Endothelial cell of umbilical vein (primary cell): ENCODE measurements around the gene PTPRT. TPM values are rescaled to one million over a fixed set of nuclear protein-coding genes. Genes with fewer than 3 reads are reported as not detected.

Experiments used
- BruUV-seq: library from RNA; stranded (reverse); fragments of 400-500 nt; replicated peaks from 2 replicates; lab custom pipeline; 2021; lab: Mats Ljungman, UMichigan
- CTCF ChIA-PET: fragments of 300-600, 350-600 bp; sonication (Branson Sonifier 250); formaldehyde crosslinking; loops from one replicate; lab custom pipeline; 2021; ENCODE audit warnings: antibody characterized with exemption, inconsistent platforms; lab: Charles Lee
- POLR2A ChIA-PET: fragments of 300-600, 350-600 bp; sonication (Branson Sonifier 250); formaldehyde crosslinking; loops from one replicate; lab custom pipeline; 2021; ENCODE audit warnings: antibody characterized with exemption, inconsistent platforms; lab: Charles Lee
- DNase-seq: peaks from one replicate; pipeline ENCODE4 v3.0.0-alpha.2; 2011; ENCODE audit warnings: low read depth, low spot score
- FAIRE-seq: peaks from 2 replicates; lab custom pipeline; 2011; peaks lifted over from hg19 to GRCh38; lab: Jason Lieb, UNC
- H2AFZ ChIP-seq: 2 replicates; pipeline ENCODE4 v1.6.0; 2012; ENCODE audit warnings: low read depth, low read length, control low read depth, inconsistent platforms
- H3K27ac ChIP-seq: 2 replicates; pipeline ENCODE4 v1.5.1; 2011; ENCODE audit warnings: low read depth, mild to moderate bottlenecking, control low read depth, low read length, moderate library complexity; ENCODE audit not compliant: insufficient read depth
- H3K27me3 ChIP-seq, 2 experiments: 2 replicates each; pipeline versions ENCODE4 v1.6.0 to v1.6.1; 2011; ENCODE audit warnings: low read length in 2 of 2, mixed read lengths in 1 of 2; ENCODE audit not compliant: control insufficient read depth in 2 of 2, insufficient read depth in 2 of 2
- H3K36me3 ChIP-seq, 2 experiments: 2 replicates in 1 of 2; 3 replicates in 1 of 2; pipeline ENCODE4 v1.5.1; 2011; ENCODE audit warnings: low read length in 2 of 2, mild to moderate bottlenecking in 1 of 2, moderate library complexity in 1 of 2; ENCODE audit not compliant: control insufficient read depth in 2 of 2, insufficient read depth in 2 of 2; ENCODE audit errors: extremely low read depth in 1 of 2
- H3K4me1 ChIP-seq: 3 replicates; pipeline ENCODE4 v1.5.1; 2011; ENCODE audit warnings: mild to moderate bottlenecking, low read length; ENCODE audit not compliant: control insufficient read depth, insufficient read depth; ENCODE audit errors: extremely low read depth
- H3K4me2 ChIP-seq: 2 replicates; pipeline ENCODE4 v1.6.1; 2011; ENCODE audit warnings: low read length, control low read depth, mixed read lengths; ENCODE audit not compliant: insufficient read depth
- H3K4me3 ChIP-seq, 3 experiments: fragments of 200-600 bp in 1 of 3; sonication (generic), shearing (Covaris generic) in 1 of 3; replicated peaks in 1 of 3; 2 replicates each; pipeline ENCODE4 v1.5.1; 2011 to 2016; ENCODE audit warnings: control low read depth in 3 of 3, low read length in 3 of 3, mild to moderate bottlenecking in 2 of 3, inconsistent platforms in 1 of 3, low read depth in 1 of 3, moderate library complexity in 1 of 3; ENCODE audit not compliant: insufficient read depth in 1 of 3
- H3K79me2 ChIP-seq: 2 replicates; pipeline ENCODE4 v1.6.0; 2012; ENCODE audit warnings: low read length, inconsistent platforms; ENCODE audit not compliant: control insufficient read depth, insufficient read depth
- H3K9ac ChIP-seq: replicated peaks from 2 replicates; pipeline ENCODE3; 2011; ENCODE audit warnings: low read length, control low read depth; ENCODE audit not compliant: insufficient read depth; ENCODE audit errors: extremely low read depth
- H3K9me1 ChIP-seq: replicated peaks from 3 replicates; pipeline ENCODE4 v1.6.0; 2011; ENCODE audit warnings: mild to moderate bottlenecking, low read length; ENCODE audit not compliant: control insufficient read depth, insufficient read depth; ENCODE audit errors: extremely low read depth
- H3K9me3 ChIP-seq: replicated peaks from 2 replicates; pipeline ENCODE4 v1.5.1; 2012; ENCODE audit warnings: low read length, inconsistent platforms; ENCODE audit not compliant: control insufficient read depth, insufficient read depth
- H4K20me1 ChIP-seq: replicated peaks from 2 replicates; pipeline ENCODE3; 2011; ENCODE audit warnings: mild to moderate bottlenecking, low read length; ENCODE audit not compliant: control insufficient read depth, insufficient read depth; ENCODE audit errors: extremely low read depth
- EZH2 ChIP-seq: IDR thresholded peaks from 2 replicates; pipeline ENCODE4 v1.6.1; 2012; ENCODE audit warnings: borderline replicate concordance, low read depth, mild to moderate bottlenecking, moderate library complexity, low read length, inconsistent platforms; ENCODE audit not compliant: severe bottlenecking
- FOS ChIP-seq: IDR thresholded peaks from 2 replicates; pipeline ENCODE4 v1.6.1; 2011; ENCODE audit warnings: mild to moderate bottlenecking, low read length, moderate library complexity, borderline replicate concordance; ENCODE audit not compliant: insufficient read depth
- GATA2 ChIP-seq: IDR thresholded peaks from 2 replicates; pipeline ENCODE4 v1.7.0; 2011; ENCODE audit warnings: low read depth, mild to moderate bottlenecking, moderate library complexity, mixed read lengths, low read length; ENCODE audit not compliant: insufficient read length, insufficient read depth
- JUN ChIP-seq: IDR thresholded peaks from 2 replicates; pipeline ENCODE4 v1.6.1; 2011; ENCODE audit warnings: borderline replicate concordance, low read depth; ENCODE audit not compliant: insufficient read length, insufficient read depth
- MAX ChIP-seq: IDR thresholded peaks from 2 replicates; pipeline ENCODE4 v1.6.1; 2011; ENCODE audit not compliant: insufficient read depth, insufficient read length
- MYC ChIP-seq: IDR thresholded peaks from one replicate; pipeline ENCODE4 v1.6.1; 2011; ENCODE audit warnings: mild to moderate bottlenecking, low read depth, low read length
- POLR2A ChIP-seq: IDR thresholded peaks from 2 replicates; pipeline ENCODE4 v1.6.1; 2012; ENCODE audit warnings: low read depth, mild to moderate bottlenecking, control low read depth, low read length
- POLR2AphosphoS5 ChIP-seq: IDR thresholded peaks from 2 replicates; pipeline ENCODE4 v1.6.1; 2012; ENCODE audit warnings: low read depth, mild to moderate bottlenecking, control low read depth, low read length, moderate library complexity; ENCODE audit not compliant: insufficient read depth
- dilution Hi-C: fragments of 300-500 bp; cut with MboI; formaldehyde crosslinking; loops from one replicate; pipeline ENCODE4 v1.15.0; 2019; ENCODE audit warnings: low sequenced_read_pairs; ENCODE audit not compliant: extremely low pct_ligation_motif_present
- intact Hi-C: fragments of 100-400 bp; cut with micrococcal nuclease; formaldehyde crosslinking; loops from one replicate; pipeline ENCODE4 v1.10.0; 2022
- polyA plus RNA-seq, 4 experiments: library from polyadenylated mRNA; depleted of rRNA in 3 of 4; stranded (reverse) in 3 of 4; unstranded in 1 of 4; fragments of >200 nt; gene quantifications; 2 replicates each; pipeline versions ENCODE4 v1.2.1 to v1.2.3, GENCODE V29; 2011 to 2012; ENCODE audit warnings: missing spikeins in 1 of 4
- total RNA-seq: library from RNA; stranded (reverse); gene quantifications from 2 replicates; pipeline ENCODE4 v1.2.3, GENCODE V29; 2021
- TF ChIP-seq, protein P1 (sequence below), 2 donors: IDR thresholded peaks; 1 replicate in 1 of 2; 2 replicates in 1 of 2; pipeline ENCODE4 v1.5.1; 2011; ENCODE audit warnings: low read length in 2 of 2, mild to moderate bottlenecking in 2 of 2, moderate library complexity in 2 of 2, control low read depth in 1 of 2, inconsistent platforms in 1 of 2, low read depth in 1 of 2; ENCODE audit not compliant: insufficient read depth in 1 of 2; ENCODE audit errors: extremely low read depth in 1 of 2

The PTPRT gene
- total and polyA plus RNA-seq, 2 donors (not counting 3 experiments of a cell fraction or from before 2014, with no cell fraction given) = not detected

DNA sequence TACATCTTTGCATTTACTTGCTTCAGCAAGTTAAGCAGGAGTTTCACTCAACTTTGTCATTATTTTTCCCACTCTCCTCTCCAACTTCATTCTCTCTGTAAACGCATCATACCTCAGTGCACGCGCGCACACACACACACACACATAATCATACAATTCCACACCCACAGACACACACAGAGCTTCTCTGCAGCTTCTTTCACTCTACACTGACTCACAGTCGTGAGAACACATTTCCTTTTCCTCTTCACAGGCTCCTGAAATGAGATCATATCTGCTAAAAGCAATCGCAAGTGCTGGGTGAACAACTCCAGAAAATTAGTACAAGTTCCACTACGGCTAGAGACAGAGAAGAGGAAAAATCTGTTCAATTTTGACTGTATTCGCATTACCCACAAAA is 215.4 kb downstream of the PTPRT start:
- Histone ChIP-seq H3K4me3 (no peak overlapping the region), H3K4me2 (no peak overlapping the region), H2AFZ (no peak overlapping the region), H3K36me3 (no peaks in the 10 kb centered on the region), H3K4me1 (no peaks in the 10 kb centered on the region), H3K9ac (no peak overlapping the region), H3K9me1 (no peaks in the 10 kb centered on the region), H3K79me2 (no peaks in the 10 kb centered on the region), H3K9me3 (no peaks in the 10 kb centered on the region), H3K27me3 (no peaks in the 10 kb centered on the region), H4K20me1 (no peaks in the 10 kb centered on the region), H3K27ac (no peak overlapping the region)
- intact Hi-C loops = no loop called here
- dilution Hi-C loops = no loop called here
- FAIRE-seq (no peak), DNase-seq (no peak)
- TF ChIP-seq MAX (no peak), GATA2 (no peak), POLR2AphosphoS5 (no peak), JUN (no peak), EZH2 (no peak), FOS (no peak), POLR2A (no peak), MYC (no peak)
- TF ChIP-seq, protein P1, sequence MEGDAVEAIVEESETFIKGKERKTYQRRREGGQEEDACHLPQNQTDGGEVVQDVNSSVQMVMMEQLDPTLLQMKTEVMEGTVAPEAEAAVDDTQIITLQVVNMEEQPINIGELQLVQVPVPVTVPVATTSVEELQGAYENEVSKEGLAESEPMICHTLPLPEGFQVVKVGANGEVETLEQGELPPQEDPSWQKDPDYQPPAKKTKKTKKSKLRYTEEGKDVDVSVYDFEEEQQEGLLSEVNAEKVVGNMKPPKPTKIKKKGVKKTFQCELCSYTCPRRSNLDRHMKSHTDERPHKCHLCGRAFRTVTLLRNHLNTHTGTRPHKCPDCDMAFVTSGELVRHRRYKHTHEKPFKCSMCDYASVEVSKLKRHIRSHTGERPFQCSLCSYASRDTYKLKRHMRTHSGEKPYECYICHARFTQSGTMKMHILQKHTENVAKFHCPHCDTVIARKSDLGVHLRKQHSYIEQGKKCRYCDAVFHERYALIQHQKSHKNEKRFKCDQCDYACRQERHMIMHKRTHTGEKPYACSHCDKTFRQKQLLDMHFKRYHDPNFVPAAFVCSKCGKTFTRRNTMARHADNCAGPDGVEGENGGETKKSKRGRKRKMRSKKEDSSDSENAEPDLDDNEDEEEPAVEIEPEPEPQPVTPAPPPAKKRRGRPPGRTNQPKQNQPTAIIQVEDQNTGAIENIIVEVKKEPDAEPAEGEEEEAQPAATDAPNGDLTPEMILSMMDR (IDR thresholded peaks at IDR 0.05; ENCODE audit: extremely low read depth in 1 of 2, insufficient read depth in 1 of 2, low read depth in 1 of 2, low read length in 2 of 2) = no peak
- ChIA-PET POLR2A (no interaction called here), CTCF (no interaction called here)
- BruUV-seq = no TSS peak
